ENCODE results near the gene CCDC192.

CCDC192 gene

GRCh38 chr5:127910307-127910956 is 207.2 kb downstream of the CCDC192 start:
- Mint-ChIP-seq H3K36me3 (no peaks in the 10 kb centered on the region), H3K4me3 (no peak overlapping the region), H3K9me3 (no peaks in the 10 kb centered on the region), H3K27ac (no peak overlapping the region), H3K27me3 (peaks cover 15% of the 10 kb centered on the region), H3K4me1 (no peaks in the 10 kb centered on the region)
- ATAC-seq, result no peak

- Mint-ChIP-seq H3K4me1 (no peaks in the 10 kb centered on the region), H3K27me3 (peaks cover 15% of the 10 kb centered on the region), H3K9me3 (no peaks in the 10 kb centered on the region), H3K27ac (no peak overlapping the region), H3K36me3 (no peaks in the 10 kb centered on the region), H3K4me3 (no peak overlapping the region)
- ATAC-seq, result no peak
These were observed 208.4 kb downstream of the CCDC192 start for GRCh38 chr5:127911619-127912018.

- H3K4me3 Mint-ChIP-seq, result no peak overlapping the region
These were observed 209.2 kb downstream of the CCDC192 start for GRCh38 chr5:127912411-127912810.

GRCh38 chr5:127916885-127917573 is 213.8 kb downstream of the CCDC192 start:
- Mint-ChIP-seq H3K4me3 (no peak overlapping the region), H3K4me1 (peaks cover 8% of the 10 kb centered on the region), H3K36me3 (no peaks in the 10 kb centered on the region), H3K9me3 (no peaks in the 10 kb centered on the region), H3K27me3 (peaks cover 15% of the 10 kb centered on the region), H3K27ac (no peak overlapping the region)
- no peak for ATAC-seq

More at GRCh38 chr5:127912411-127912810, 209.2 kb downstream of the CCDC192 start:
- Mint-ChIP-seq H3K36me3 (no peaks in the 10 kb centered on the region), H3K4me1 (peaks cover 7% of the 10 kb centered on the region), H3K27me3 (peaks cover 15% of the 10 kb centered on the region), H3K9me3 (no peaks in the 10 kb centered on the region), H3K27ac (no peak overlapping the region)
- no peak for ATAC-seq

GRCh38 chr5:127919006-127919796 is 216.0 kb downstream of the CCDC192 start:
- ATAC-seq, result no peak
- peaks cover 5% of the 10 kb centered on the region for H3K27me3 Mint-ChIP-seq

GRCh38 chr5:127919818-127920217 is 216.6 kb downstream of the CCDC192 start:
- H3K27ac Mint-ChIP-seq, result no peak overlapping the region

More at GRCh38 chr5:127919006-127919796, 216.0 kb downstream of the CCDC192 start:
- no peak overlapping the region for H3K27ac Mint-ChIP-seq
- H3K36me3 Mint-ChIP-seq, result no peaks in the 10 kb centered on the region
- H3K4me1 Mint-ChIP-seq, result peaks cover 8% of the 10 kb centered on the region
- H3K4me3 Mint-ChIP-seq, result no peak overlapping the region
- H3K9me3 Mint-ChIP-seq, result no peaks in the 10 kb centered on the region

GRCh38 chr5:127920936-127921335 is 217.7 kb downstream of the CCDC192 start:
- no peaks in the 10 kb centered on the region for H3K9me3 Mint-ChIP-seq
- H3K36me3 Mint-ChIP-seq, result no peaks in the 10 kb centered on the region
- no peak overlapping the region for H3K27ac Mint-ChIP-seq
- H3K27me3 Mint-ChIP-seq, result no peaks in the 10 kb centered on the region
- no peak overlapping the region for H3K4me3 Mint-ChIP-seq
- peaks cover 8% of the 10 kb centered on the region for H3K4me1 Mint-ChIP-seq
- no peak for ATAC-seq

More at GRCh38 chr5:127919818-127920217, 216.6 kb downstream of the CCDC192 start:
- no peak overlapping the region for H3K4me3 Mint-ChIP-seq
- H3K27me3 Mint-ChIP-seq, result no peaks in the 10 kb centered on the region
- no peaks in the 10 kb centered on the region for H3K36me3 Mint-ChIP-seq
- no peak for ATAC-seq
- no peaks in the 10 kb centered on the region for H3K9me3 Mint-ChIP-seq
- H3K4me1 Mint-ChIP-seq, result peaks cover 8% of the 10 kb centered on the region

- Mint-ChIP-seq H3K27ac (no peak overlapping the region), H3K4me1 (no peaks in the 10 kb centered on the region), H3K27me3 (no peaks in the 10 kb centered on the region), H3K9me3 (no peaks in the 10 kb centered on the region), H3K4me3 (no peak overlapping the region), H3K36me3 (no peaks in the 10 kb centered on the region)
- no peak for ATAC-seq
These were observed 219.4 kb downstream of the CCDC192 start for GRCh38 chr5:127922603-127923002.

- H3K27ac Mint-ChIP-seq, result no peak overlapping the region
- ATAC-seq, result no peak
- H3K36me3 Mint-ChIP-seq, result no peaks in the 10 kb centered on the region
- no peak overlapping the region for H3K4me3 Mint-ChIP-seq
- no peaks in the 10 kb centered on the region for H3K4me1 Mint-ChIP-seq
- H3K9me3 Mint-ChIP-seq, result no peaks in the 10 kb centered on the region
- no peaks in the 10 kb centered on the region for H3K27me3 Mint-ChIP-seq
These were observed 220.8 kb downstream of the CCDC192 start for GRCh38 chr5:127923804-127924570.

GRCh38 chr5:127924606-127925005 is 221.4 kb downstream of the CCDC192 start:
- H3K27ac Mint-ChIP-seq, result no peak overlapping the region
- no peaks in the 10 kb centered on the region for H3K27me3 Mint-ChIP-seq
- no peaks in the 10 kb centered on the region for H3K36me3 Mint-ChIP-seq
- H3K4me1 Mint-ChIP-seq, result no peaks in the 10 kb centered on the region
- no peak for ATAC-seq
- no peaks in the 10 kb centered on the region for H3K9me3 Mint-ChIP-seq
- H3K4me3 Mint-ChIP-seq, result no peak overlapping the region

GRCh38 chr5:127925916-127926315 is 222.7 kb downstream of the CCDC192 start:
- Mint-ChIP-seq H3K27me3 (no peaks in the 10 kb centered on the region), H3K4me3 (no peak overlapping the region), H3K9me3 (no peaks in the 10 kb centered on the region), H3K36me3 (no peaks in the 10 kb centered on the region), H3K27ac (no peak overlapping the region), H3K4me1 (no peaks in the 10 kb centered on the region)
- no peak for ATAC-seq

- ATAC-seq, result no peak
- H3K4me3 Mint-ChIP-seq, result no peak overlapping the region
- no peaks in the 10 kb centered on the region for H3K27me3 Mint-ChIP-seq
- no peaks in the 10 kb centered on the region for H3K4me1 Mint-ChIP-seq
- no peaks in the 10 kb centered on the region for H3K9me3 Mint-ChIP-seq
- no peaks in the 10 kb centered on the region for H3K36me3 Mint-ChIP-seq
- no peak overlapping the region for H3K27ac Mint-ChIP-seq
These were observed 223.8 kb downstream of the CCDC192 start for GRCh38 chr5:127926974-127927373.

GRCh38 chr5:127928053-127928452 is 224.9 kb downstream of the CCDC192 start:
- H3K4me1 Mint-ChIP-seq, result no peaks in the 10 kb centered on the region
- no peaks in the 10 kb centered on the region for H3K27me3 Mint-ChIP-seq
- H3K27ac Mint-ChIP-seq, result no peak overlapping the region
- no peaks in the 10 kb centered on the region for H3K9me3 Mint-ChIP-seq
- no peak overlapping the region for H3K4me3 Mint-ChIP-seq
- no peak for ATAC-seq
- H3K36me3 Mint-ChIP-seq, result no peaks in the 10 kb centered on the region

GRCh38 chr5:127930311-127930710 is 227.1 kb downstream of the CCDC192 start:
- Mint-ChIP-seq H3K36me3 (no peaks in the 10 kb centered on the region), H3K27me3 (no peaks in the 10 kb centered on the region), H3K9me3 (no peaks in the 10 kb centered on the region), H3K27ac (no peak overlapping the region), H3K4me1 (no peaks in the 10 kb centered on the region), H3K4me3 (no peak overlapping the region)
- ATAC-seq, result no peak

GRCh38 chr5:127931396-127931795 is 228.2 kb downstream of the CCDC192 start:
- H3K36me3 Mint-ChIP-seq, result no peaks in the 10 kb centered on the region
- no peak overlapping the region for H3K27ac Mint-ChIP-seq
- H3K4me3 Mint-ChIP-seq, result no peak overlapping the region
- ATAC-seq, result no peak
- H3K27me3 Mint-ChIP-seq, result no peaks in the 10 kb centered on the region
- no peaks in the 10 kb centered on the region for H3K9me3 Mint-ChIP-seq
- no peaks in the 10 kb centered on the region for H3K4me1 Mint-ChIP-seq

Data from stimulated activated memory B cell treated with anti-CD40 and anti-IgM and Interleukin-4, amounts not matched to agents 10 μg/mL and 1 μg/mL and 100 μg/mL, for 72 hours (primary cell).